Esophagus squamous epithelium (tissue), 4 donors: ENCODE data around the gene VEPH1.

Experiments used
- CTCF ChIP-seq, 6 experiments: fragments of 450-650 bp in 4 of 6; fragments of 200-600 bp in 2 of 6; sonication (generic) in 2 of 6; IDR thresholded peaks; one replicate each; pipeline ENCODE4 v1.5.1; 2016 to 2019; ENCODE audit warnings: antibody characterized with exemption in 6 of 6, mild to moderate bottlenecking in 4 of 6, moderate library complexity in 4 of 6
- POLR2A ChIP-seq, 4 donors: fragments of 450-650 bp; IDR thresholded peaks; one replicate each; pipeline ENCODE4 v1.6.1; 2017; ENCODE audit warnings: antibody characterized with exemption in 4 of 4, mild to moderate bottlenecking in 4 of 4, moderate library complexity in 3 of 4

- TF ChIP-seq CTCF (IDR thresholded peaks at IDR 0.05) = no peak
- TF ChIP-seq POLR2A (IDR thresholded peaks at IDR 0.05) = no peak
Measured at GRCh38 chr3:157368171-157368570, 135.0 kb downstream of the VEPH1 start.
